C4-2B (cell line): ENCODE measurements around the gene CHN1.

Experiments used
- CTCF ChIP-seq: fragments of 450-650 bp; conservative IDR thresholded peaks from 2 replicates; pipeline ENCODE4 v1.5.1; 2017; ENCODE audit warnings: mild to moderate bottlenecking
- ZFX ChIP-seq: fragments of 450-650 bp; IDR thresholded peaks from 2 replicates; pipeline ENCODE4 v1.6.1; 2017

GRCh38 chr2:174952607-174953006 is 52.6 kb downstream of the CHN1 start:
- TF ChIP-seq CTCF = no peak
- TF ChIP-seq ZFX = no peak
